Ishikawa (cell line): ENCODE measurements around the gene KCNK5.

Source experiments
- CEBPB ChIP-seq: IDR thresholded peaks from 2 replicates; pipeline ENCODE4 v1.6.1; 2012
- CREB1 ChIP-seq: IDR thresholded peaks from 2 replicates; pipeline ENCODE4 v1.6.1; 2012; ENCODE audit warnings: low read depth
- EGR1 ChIP-seq: IDR thresholded peaks from 2 replicates; pipeline ENCODE4 v1.6.1; 2012
- EP300 ChIP-seq: IDR thresholded peaks from 2 replicates; pipeline ENCODE4 v1.6.1; 2012; ENCODE audit warnings: borderline replicate concordance
- FOXM1 ChIP-seq: IDR thresholded peaks from 2 replicates; pipeline ENCODE4 v1.6.1; 2012; ENCODE audit warnings: low read depth, borderline replicate concordance
- NFIC ChIP-seq: IDR thresholded peaks from 2 replicates; pipeline ENCODE4 v1.6.1; 2012
- RAD21 ChIP-seq: IDR thresholded peaks from 2 replicates; pipeline ENCODE4 v1.6.1; 2012; ENCODE audit warnings: low read depth
- TAF1 ChIP-seq: IDR thresholded peaks from 2 replicates; pipeline ENCODE4 v1.6.1; 2012; ENCODE audit warnings: low read depth, mild to moderate bottlenecking
- TCF12 ChIP-seq: IDR thresholded peaks from 2 replicates; pipeline ENCODE4 v1.6.1; 2012; ENCODE audit warnings: low read depth
- TEAD4 ChIP-seq: IDR thresholded peaks from 2 replicates; pipeline ENCODE4 v1.6.1; 2012
- YY1 ChIP-seq: IDR thresholded peaks from 2 replicates; pipeline ENCODE4 v1.6.1; 2012; ENCODE audit warnings: low read depth
- ZBTB7A ChIP-seq: IDR thresholded peaks from 2 replicates; pipeline ENCODE4 v1.6.1; 2012; ENCODE audit warnings: low read depth
- TF ChIP-seq, protein P1 (sequence below): IDR thresholded peaks from 2 replicates; pipeline ENCODE4 v1.6.1; 2012
- TF ChIP-seq, protein P2 (sequence below): IDR thresholded peaks from 2 replicates; pipeline ENCODE4 v1.6.1; 2012; ENCODE audit warnings: low read depth, mild to moderate bottlenecking
- TF ChIP-seq, protein P3 (sequence below): IDR thresholded peaks from 2 replicates; pipeline ENCODE4 v1.6.1; 2012

KCNK5 gene

DNA sequence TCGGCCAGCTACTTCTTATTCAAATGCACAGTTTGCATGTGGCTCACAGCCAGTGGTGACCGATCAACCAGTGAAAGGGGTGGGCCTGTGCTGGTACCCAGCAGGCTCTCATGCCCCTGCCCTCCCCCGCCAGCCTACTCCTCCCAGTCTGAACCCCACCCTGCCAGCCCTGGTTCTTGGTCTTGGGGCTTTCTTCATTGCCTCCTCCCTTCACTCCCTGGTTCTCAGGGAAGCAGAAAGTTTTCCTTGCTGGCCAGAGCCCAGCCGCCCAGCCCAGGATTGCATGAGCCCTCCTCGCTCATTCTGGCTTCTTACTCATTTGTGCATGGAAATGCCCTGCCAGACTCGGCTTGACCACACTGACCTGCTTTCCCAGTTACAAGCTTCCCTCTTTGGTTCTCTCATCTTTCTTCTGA is 44.1 kb upstream of the KCNK5 start:
- TF ChIP-seq FOXM1: no peak
- TF ChIP-seq RAD21: no peak
- no peak for TF ChIP-seq ZBTB7A
- TF ChIP-seq CREB1: no peak
- TF ChIP-seq NFIC: peak; percentile 72
- TF ChIP-seq EP300: peak; percentile 71; the same call in 1 of the 2 replicates
- peak; percentile 62; the same call in 1 of the 2 replicates for TF ChIP-seq TCF12
- TF ChIP-seq, protein P1, sequence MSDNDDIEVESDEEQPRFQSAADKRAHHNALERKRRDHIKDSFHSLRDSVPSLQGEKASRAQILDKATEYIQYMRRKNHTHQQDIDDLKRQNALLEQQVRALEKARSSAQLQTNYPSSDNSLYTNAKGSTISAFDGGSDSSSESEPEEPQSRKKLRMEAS: peak; percentile 52; the same call in 1 of the 2 replicates

DNA sequence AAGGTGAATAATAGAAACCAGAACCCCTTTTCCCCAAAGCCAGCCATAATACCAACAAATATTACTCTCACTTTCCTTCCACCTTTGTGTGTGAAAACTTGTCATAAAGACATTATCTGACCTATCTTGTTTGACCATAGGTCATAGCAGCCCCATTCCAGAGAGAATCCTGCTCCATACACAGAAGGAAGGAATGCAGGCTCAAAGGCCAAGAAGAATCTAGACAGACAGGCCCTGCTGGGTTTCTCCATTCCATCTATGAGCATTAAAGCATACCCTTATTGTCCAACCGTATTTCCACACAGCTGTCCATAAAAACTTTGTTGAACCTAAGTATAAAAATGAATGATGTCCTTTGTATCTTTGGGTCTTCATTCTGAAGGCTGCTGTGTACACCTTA is 40.7 kb upstream of the KCNK5 start:
- no peak for TF ChIP-seq EP300
- peak; percentile 41; the same call in 1 of the 2 replicates for TF ChIP-seq TEAD4

DNA sequence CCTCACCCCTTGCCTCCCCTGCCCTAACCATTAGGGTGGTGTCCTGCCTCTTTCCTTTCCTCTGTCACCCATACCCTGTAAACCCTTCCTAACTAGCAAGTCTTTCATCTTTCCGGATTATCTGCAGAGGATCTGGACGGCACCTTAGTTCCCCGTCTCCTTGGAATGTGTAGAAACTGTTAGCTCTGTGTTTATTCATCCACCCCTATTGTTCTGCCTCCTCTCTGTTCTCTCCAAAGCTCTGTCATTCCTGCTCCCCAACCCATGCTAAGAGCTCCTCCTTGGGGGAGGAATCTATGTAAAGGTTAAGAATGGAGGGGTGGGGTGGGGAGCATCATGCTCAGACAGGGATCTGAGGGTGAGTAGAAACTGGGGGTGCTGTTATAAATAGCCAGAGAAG is 39.4 kb upstream of the KCNK5 start:
- TF ChIP-seq FOXM1 (no peak), RAD21 (0 out of 2 replicates have a peak, but pooled peaks have one; percentile 6)

DNA sequence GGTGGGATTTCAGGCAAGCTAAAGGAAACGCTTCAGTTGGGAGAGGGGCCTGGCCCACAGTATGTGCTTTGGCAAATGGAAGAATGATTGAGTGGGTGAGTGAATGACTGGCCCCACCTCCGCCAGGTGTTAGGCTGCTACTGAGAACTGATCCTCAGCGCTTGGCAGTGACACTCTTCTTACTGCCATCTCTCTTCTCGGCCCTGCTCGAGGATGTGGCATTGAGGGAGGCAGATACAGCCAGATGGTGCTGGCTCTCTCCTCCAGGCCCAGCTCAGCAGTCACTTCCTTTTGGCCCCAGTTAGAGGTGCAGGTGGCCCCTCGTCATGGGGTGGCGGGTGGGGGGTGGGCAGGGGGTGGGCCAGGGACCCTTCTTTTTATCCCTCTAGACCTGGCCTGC is 38.9 kb upstream of the KCNK5 start:
- TF ChIP-seq YY1 (no peak), FOXM1 (no peak), CEBPB (no peak), NFIC (no peak), TEAD4 (no peak), EGR1 (no peak), RAD21 (no peak), ZBTB7A (no peak), TAF1 (no peak), CREB1 (no peak), EP300 (no peak), TCF12 (no peak)
- TF ChIP-seq, protein P2, sequence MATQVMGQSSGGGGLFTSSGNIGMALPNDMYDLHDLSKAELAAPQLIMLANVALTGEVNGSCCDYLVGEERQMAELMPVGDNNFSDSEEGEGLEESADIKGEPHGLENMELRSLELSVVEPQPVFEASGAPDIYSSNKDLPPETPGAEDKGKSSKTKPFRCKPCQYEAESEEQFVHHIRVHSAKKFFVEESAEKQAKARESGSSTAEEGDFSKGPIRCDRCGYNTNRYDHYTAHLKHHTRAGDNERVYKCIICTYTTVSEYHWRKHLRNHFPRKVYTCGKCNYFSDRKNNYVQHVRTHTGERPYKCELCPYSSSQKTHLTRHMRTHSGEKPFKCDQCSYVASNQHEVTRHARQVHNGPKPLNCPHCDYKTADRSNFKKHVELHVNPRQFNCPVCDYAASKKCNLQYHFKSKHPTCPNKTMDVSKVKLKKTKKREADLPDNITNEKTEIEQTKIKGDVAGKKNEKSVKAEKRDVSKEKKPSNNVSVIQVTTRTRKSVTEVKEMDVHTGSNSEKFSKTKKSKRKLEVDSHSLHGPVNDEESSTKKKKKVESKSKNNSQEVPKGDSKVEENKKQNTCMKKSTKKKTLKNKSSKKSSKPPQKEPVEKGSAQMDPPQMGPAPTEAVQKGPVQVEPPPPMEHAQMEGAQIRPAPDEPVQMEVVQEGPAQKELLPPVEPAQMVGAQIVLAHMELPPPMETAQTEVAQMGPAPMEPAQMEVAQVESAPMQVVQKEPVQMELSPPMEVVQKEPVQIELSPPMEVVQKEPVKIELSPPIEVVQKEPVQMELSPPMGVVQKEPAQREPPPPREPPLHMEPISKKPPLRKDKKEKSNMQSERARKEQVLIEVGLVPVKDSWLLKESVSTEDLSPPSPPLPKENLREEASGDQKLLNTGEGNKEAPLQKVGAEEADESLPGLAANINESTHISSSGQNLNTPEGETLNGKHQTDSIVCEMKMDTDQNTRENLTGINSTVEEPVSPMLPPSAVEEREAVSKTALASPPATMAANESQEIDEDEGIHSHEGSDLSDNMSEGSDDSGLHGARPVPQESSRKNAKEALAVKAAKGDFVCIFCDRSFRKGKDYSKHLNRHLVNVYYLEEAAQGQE: no peak
- TF ChIP-seq, protein P1: no peak
- TF ChIP-seq, protein P3, sequence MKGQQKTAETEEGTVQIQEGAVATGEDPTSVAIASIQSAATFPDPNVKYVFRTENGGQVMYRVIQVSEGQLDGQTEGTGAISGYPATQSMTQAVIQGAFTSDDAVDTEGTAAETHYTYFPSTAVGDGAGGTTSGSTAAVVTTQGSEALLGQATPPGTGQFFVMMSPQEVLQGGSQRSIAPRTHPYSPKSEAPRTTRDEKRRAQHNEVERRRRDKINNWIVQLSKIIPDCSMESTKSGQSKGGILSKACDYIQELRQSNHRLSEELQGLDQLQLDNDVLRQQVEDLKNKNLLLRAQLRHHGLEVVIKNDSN: no peak

DNA sequence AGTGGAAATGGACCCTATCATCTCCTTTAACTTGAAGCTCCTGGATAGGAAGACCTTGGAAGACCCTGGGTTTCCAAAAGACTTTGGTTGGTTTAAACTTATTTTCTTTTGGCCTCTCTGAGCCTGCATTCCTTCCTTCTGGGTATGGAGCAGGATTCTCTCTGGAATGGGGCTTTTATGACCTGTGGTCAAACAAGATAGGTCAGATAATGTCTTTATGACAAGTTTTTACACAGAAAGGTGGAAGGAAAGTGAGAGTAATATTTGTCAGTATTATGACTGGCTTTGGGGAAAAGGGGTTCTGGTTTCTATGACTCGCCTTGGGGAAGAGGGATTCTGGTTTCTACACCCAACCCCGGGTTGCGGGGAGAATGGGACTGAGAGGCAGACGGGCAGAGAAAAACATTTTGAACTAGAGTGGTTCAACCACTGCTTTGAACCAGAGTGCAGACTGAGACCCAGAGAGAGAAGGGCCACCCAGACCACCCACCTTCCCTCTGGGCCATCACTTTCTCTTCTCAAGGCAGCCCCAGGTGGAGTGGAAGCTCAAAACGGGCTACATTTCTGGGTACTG is 37.6 kb upstream of the KCNK5 start:
- TF ChIP-seq EGR1 (no peak), TCF12 (no peak), FOXM1 (no peak)
- TF ChIP-seq, protein P3: no peak

DNA sequence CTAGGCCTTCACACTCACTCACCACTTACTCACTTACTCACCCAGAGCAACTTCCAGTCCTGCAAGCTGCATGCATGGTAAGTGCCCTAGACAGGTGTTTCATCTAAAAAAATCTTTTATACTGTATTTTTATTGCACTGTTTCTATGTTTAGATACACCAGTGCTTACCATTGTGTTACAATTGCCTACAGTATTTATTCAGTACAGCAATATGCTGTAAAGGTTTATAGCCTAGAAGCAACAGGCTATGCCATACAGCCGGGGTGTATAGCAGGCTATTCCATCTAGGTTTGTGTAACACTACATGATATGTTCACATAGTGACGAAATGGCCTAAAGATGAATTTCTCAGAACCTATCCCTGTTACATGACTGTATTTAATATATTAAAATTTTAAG is 37.1 kb upstream of the KCNK5 start:
- TF ChIP-seq, protein P3: no peak
- no peak for TF ChIP-seq TCF12
- no peak for TF ChIP-seq EP300
- no peak for TF ChIP-seq RAD21

DNA sequence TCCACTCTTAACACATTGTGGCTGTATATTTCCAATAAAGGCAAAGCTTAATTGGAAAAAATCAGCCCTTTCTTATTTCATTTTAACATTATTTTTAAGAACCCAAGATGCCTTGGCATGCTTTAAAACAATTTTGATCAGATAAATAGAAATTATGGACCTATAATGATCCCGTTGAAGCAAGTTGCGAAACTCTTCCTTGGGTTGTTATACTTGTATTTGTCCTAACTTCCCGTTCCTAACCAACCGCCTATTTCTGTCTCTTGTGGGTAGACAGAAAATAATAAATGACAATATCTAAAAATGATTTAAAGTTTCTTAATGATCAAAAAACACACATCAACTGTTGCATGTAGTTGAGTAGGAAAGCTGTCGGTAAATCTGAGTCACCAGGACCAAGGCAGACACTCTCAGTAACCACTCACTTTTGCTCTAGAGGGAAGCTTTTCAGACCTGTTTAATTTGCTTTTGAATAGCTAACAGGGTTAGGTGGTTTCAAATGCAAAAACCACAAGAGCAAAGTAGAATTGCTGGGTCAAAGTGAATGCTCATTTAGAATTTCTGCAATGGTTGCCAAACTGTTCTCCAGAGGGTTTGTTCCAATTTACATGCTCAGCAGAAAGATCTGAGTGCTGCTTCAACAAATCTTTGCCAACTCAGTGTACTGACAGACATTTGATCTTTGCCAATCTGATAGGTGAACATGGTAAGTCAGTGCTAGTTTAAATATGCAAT is 34.2 kb upstream of the KCNK5 start:
- TF ChIP-seq RAD21 (no peak), FOXM1 (no peak)

DNA sequence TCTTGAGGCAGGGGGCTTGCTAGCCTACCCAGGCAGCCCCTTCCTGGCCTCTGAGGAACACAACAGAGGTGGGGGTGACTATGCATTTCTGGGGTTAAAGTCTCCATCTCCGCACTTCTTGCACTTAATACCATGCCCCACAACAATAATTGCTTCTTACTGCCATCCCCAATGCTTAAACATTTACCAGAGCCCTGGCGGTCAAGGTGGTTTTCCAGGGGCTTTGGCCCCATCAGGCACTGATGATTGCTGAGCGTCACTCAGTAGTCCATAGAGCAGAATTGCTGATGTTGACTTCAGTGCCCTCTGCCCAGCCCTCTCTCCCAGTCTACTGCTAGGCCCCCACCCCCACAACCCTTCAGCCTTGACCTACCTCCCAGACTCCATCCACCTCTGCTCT is 32.5 kb upstream of the KCNK5 start:
- TF ChIP-seq ZBTB7A (no peak), RAD21 (no peak), TEAD4 (no peak), EP300 (no peak), TCF12 (no peak), TAF1 (no peak)

DNA sequence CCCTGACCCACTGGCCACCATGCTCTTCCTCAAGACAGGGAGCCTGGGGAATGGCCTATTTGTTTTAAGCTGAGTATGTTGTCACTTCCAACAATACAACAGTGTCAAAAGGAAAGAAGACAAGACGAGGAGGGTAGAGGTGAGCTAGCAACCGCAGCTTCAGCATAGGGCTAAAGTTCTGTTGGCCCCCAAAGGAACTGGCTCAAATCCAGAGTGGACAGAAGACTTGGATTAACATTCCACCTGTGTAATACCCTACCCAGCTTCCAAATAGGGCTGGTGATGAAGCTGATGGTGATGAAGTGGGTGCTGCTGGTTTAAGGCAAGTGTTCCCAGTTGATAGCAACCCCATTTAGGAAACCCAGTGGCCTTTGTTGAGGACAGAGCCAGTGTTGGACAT is 31.7 kb upstream of the KCNK5 start:
- TF ChIP-seq YY1: no peak
- TF ChIP-seq CEBPB: no peak
- TF ChIP-seq, protein P3: no peak
- no peak for TF ChIP-seq TAF1
- no peak for TF ChIP-seq FOXM1
